OCI-LY1 (cell line): ENCODE measurements around the gene PDZRN4.

ENCODE experiments used
- H2AFZ ChIP-seq: fragments of 200-600 bp; sonication (generic), shearing (Covaris generic); 2 replicates; pipeline ENCODE4 v1.6.0; 2014; ENCODE audit warnings: antibody characterized with exemption, mild to moderate bottlenecking, low read length
- H3F3A ChIP-seq: fragments of 200-600 bp; sonication (generic), shearing (Covaris generic); 2 replicates; pipeline ENCODE4 v1.6.0; 2014; ENCODE audit warnings: mild to moderate bottlenecking, antibody characterized with exemption, low read length, moderate library complexity; ENCODE audit not compliant: insufficient read depth
- H3K27ac ChIP-seq: fragments of 200-600 bp; sonication (generic); 2 replicates; pipeline ENCODE4 v1.5.1; 2014; ENCODE audit warnings: low read length, mixed run types, mild to moderate bottlenecking, low read depth; ENCODE audit not compliant: poor library complexity, severe bottlenecking
- H3K27me3 ChIP-seq: fragments of 200-600 bp; sonication (generic); 2 replicates; pipeline ENCODE4 v1.6.0; 2014; ENCODE audit warnings: antibody characterized with exemption, mild to moderate bottlenecking, low read length, moderate library complexity; ENCODE audit not compliant: insufficient read depth
- H3K36me3 ChIP-seq: fragments of 200-600 bp; sonication (generic); 2 replicates; pipeline ENCODE4 v1.6.1; 2014; ENCODE audit warnings: mild to moderate bottlenecking, antibody characterized with exemption, low read length, moderate library complexity, mixed read lengths; ENCODE audit not compliant: insufficient read depth
- H3K4me1 ChIP-seq: fragments of 200-600 bp; sonication (generic); 2 replicates; pipeline ENCODE4 v1.5.1; 2014; ENCODE audit warnings: mild to moderate bottlenecking, low read length, moderate library complexity; ENCODE audit not compliant: insufficient read depth, severe bottlenecking
- H3K4me2 ChIP-seq: fragments of 200-600 bp; sonication (generic), shearing (Covaris generic); 2 replicates; pipeline ENCODE4 v1.6.1; 2014; ENCODE audit warnings: low read length
- H3K4me3 ChIP-seq: fragments of 200-600 bp; sonication (generic); 2 replicates; pipeline ENCODE4 v1.5.1; 2014; ENCODE audit warnings: low read length, low read depth, mild to moderate bottlenecking, mixed read lengths; ENCODE audit not compliant: poor library complexity, severe bottlenecking
- H3K79me2 ChIP-seq: fragments of 200-600 bp; shearing (Covaris generic); 2 replicates; pipeline ENCODE4 v1.6.1; 2016; ENCODE audit warnings: mixed run types, low read length, mixed read lengths; ENCODE audit not compliant: insufficient read depth
- H3K9ac ChIP-seq: fragments of 200-600 bp; sonication (generic), shearing (Covaris generic); 2 replicates; pipeline ENCODE4 v1.6.1; 2014; ENCODE audit warnings: mild to moderate bottlenecking, low read length, mixed read lengths
- H3K9me2 ChIP-seq: fragments of 200-600 bp; sonication (generic), shearing (Covaris generic); 2 replicates; pipeline ENCODE4 v1.6.1; 2014; ENCODE audit warnings: low read depth, mild to moderate bottlenecking, low read length, mixed read lengths
- H3K9me3 ChIP-seq: fragments of 200-600 bp; shearing (Covaris generic); 2 replicates; pipeline ENCODE4 v1.6.1; 2014; ENCODE audit warnings: low read length, mixed read lengths
- H4K20me1 ChIP-seq: fragments of 200-600 bp; sonication (generic), shearing (Covaris generic); 2 replicates; pipeline ENCODE4 v1.6.0; 2016; ENCODE audit warnings: mild to moderate bottlenecking, low read length; ENCODE audit not compliant: insufficient read depth
- EZH2 ChIP-seq: fragments of 200-600 bp; sonication (generic), shearing (Covaris generic); IDR thresholded peaks from 2 replicates; pipeline ENCODE4 v1.8.0; 2017; ENCODE audit warnings: borderline replicate concordance, mixed run types, mild to moderate bottlenecking, antibody characterized with exemption, low read length, moderate library complexity, mixed read lengths
- TF ChIP-seq, protein P1 (sequence below): fragments of 200-600 bp; sonication (generic), shearing (Covaris generic); IDR thresholded peaks from 2 replicates; pipeline ENCODE4 v1.5.1; 2017; ENCODE audit warnings: mild to moderate bottlenecking, antibody characterized with exemption, low read length, moderate library complexity, mixed read lengths

PDZRN4 gene

DNA sequence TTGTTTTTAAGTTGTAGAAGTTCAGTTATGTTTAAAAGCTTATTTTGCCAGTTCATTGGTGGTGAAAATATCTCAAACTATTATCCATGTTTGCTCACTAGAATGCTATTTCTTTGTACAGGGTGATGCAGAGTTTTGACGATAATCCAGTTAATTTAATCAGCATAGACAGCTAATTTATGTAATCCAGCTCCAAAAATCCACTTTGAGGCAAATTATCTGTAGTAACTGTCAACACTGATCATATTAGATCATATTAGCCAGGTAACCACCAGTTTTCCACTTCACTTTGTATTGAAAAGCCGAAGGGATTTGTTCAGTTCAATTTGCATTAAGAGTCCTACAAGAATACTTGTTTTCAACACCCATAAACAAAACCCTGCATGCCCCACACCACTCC is 378.6 kb downstream of the PDZRN4 start:
- Histone ChIP-seq H3K27me3 (no peaks in the 10 kb centered on the region), H3K9ac (no peak overlapping the region), H3K9me2 (no peaks in the 10 kb centered on the region), H3F3A (no peaks in the 10 kb centered on the region), H3K79me2 (no peaks in the 10 kb centered on the region), H3K4me2 (no peak overlapping the region), H3K4me3 (no peak overlapping the region), H3K4me1 (peaks cover 3% of the 10 kb centered on the region), H3K36me3 (no peaks in the 10 kb centered on the region), H3K27ac (no peak overlapping the region), H2AFZ (no peak overlapping the region), H4K20me1 (no peaks in the 10 kb centered on the region), H3K9me3 (no peaks in the 10 kb centered on the region)
- TF ChIP-seq, protein P1, sequence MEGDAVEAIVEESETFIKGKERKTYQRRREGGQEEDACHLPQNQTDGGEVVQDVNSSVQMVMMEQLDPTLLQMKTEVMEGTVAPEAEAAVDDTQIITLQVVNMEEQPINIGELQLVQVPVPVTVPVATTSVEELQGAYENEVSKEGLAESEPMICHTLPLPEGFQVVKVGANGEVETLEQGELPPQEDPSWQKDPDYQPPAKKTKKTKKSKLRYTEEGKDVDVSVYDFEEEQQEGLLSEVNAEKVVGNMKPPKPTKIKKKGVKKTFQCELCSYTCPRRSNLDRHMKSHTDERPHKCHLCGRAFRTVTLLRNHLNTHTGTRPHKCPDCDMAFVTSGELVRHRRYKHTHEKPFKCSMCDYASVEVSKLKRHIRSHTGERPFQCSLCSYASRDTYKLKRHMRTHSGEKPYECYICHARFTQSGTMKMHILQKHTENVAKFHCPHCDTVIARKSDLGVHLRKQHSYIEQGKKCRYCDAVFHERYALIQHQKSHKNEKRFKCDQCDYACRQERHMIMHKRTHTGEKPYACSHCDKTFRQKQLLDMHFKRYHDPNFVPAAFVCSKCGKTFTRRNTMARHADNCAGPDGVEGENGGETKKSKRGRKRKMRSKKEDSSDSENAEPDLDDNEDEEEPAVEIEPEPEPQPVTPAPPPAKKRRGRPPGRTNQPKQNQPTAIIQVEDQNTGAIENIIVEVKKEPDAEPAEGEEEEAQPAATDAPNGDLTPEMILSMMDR, result no peak
- TF ChIP-seq EZH2, result no peak

DNA sequence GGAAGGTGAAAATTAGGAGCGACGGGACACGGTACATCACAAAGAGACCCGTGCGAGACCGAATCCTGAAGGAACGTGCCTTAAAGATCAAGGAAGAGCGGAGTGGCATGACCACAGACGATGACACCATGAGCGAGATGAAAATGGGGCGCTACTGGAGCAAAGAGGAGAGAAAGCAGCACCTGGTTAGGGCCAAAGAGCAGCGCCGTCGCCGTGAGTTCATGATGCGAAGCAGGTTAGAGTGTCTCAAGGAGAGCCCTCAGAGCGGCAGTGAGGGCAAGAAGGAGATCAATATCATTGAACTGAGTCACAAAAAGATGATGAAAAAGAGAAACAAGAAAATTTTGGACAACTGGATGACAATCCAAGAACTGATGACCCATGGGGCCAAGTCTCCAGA is 385.3 kb downstream of the PDZRN4 start:
- no peaks in the 10 kb centered on the region for H3F3A ChIP-seq
- H3K4me1 ChIP-seq, result no peaks in the 10 kb centered on the region
- H3K9ac ChIP-seq, result no peak overlapping the region
- no peaks in the 10 kb centered on the region for H3K9me2 ChIP-seq
- no peaks in the 10 kb centered on the region for H3K27me3 ChIP-seq
- TF ChIP-seq, protein P1, result no peak
- no peak for TF ChIP-seq EZH2
- H3K9me3 ChIP-seq, result no peaks in the 10 kb centered on the region
- no peaks in the 10 kb centered on the region for H3K79me2 ChIP-seq
- H3K4me3 ChIP-seq, result no peak overlapping the region
- H4K20me1 ChIP-seq, result no peaks in the 10 kb centered on the region
- H3K4me2 ChIP-seq, result no peak overlapping the region
- no peak overlapping the region for H2AFZ ChIP-seq
- H3K36me3 ChIP-seq, result no peaks in the 10 kb centered on the region
- H3K27ac ChIP-seq, result no peak overlapping the region

DNA sequence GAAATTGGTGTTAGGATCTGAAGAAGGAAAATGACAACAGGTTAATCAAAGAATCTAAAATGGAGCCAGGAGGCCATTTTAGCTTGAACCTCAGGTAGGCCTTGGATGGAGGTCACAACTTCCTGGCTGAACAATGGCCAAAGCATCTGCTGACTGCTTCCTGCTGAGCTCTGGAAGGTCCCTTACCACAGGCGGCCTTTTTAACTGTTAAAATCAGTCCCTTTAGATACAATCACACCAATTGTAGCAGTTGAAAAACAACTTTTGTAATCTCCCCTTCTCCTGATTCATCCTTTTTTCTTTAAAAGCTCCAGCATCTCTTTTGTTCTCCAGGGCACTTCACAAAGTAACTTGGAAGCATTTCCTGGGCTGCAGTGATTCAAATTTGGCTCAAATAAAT is 388.8 kb downstream of the PDZRN4 start:
- H2AFZ ChIP-seq, result no peak overlapping the region
- H3K4me3 ChIP-seq, result no peak overlapping the region
- no peak overlapping the region for H3K4me2 ChIP-seq
- no peaks in the 10 kb centered on the region for H3K9me3 ChIP-seq
- no peaks in the 10 kb centered on the region for H3F3A ChIP-seq
- no peak overlapping the region for H3K27ac ChIP-seq
- peaks cover 8% of the 10 kb centered on the region for H3K4me1 ChIP-seq
- H3K36me3 ChIP-seq, result no peaks in the 10 kb centered on the region
- H3K9ac ChIP-seq, result no peak overlapping the region
- no peaks in the 10 kb centered on the region for H3K27me3 ChIP-seq
- no peak for TF ChIP-seq EZH2
- TF ChIP-seq, protein P1, result no peak
- H3K79me2 ChIP-seq, result no peaks in the 10 kb centered on the region
- no peaks in the 10 kb centered on the region for H4K20me1 ChIP-seq
- H3K9me2 ChIP-seq, result no peaks in the 10 kb centered on the region
